ENCODE results near the gene PLXNB2.
A peak's percentile ranks its signal among the peaks of the same experiment; 100 is the strongest.

The PLXNB2 gene

GRCh38 chr22:50296658-50297490 lies 10.6 kb downstream of the PLXNB2 start:
- H3K4me1 ChIP-seq (ENCODE audit: control insufficient read depth, insufficient read depth, low read length), result peaks cover 23% of the 10 kb centered on the region
- H3K9me3 ChIP-seq (ENCODE audit: control insufficient read depth, insufficient read depth, low read length), result no peaks in the 10 kb centered on the region
- no peak overlapping the region for H3K27ac ChIP-seq (ENCODE audit: low read depth, low read length)
- no peaks in the 10 kb centered on the region for H3K27me3 ChIP-seq (ENCODE audit: control insufficient read depth, insufficient read depth, low read length)
- H3K36me3 ChIP-seq (ENCODE audit: control insufficient read depth, insufficient read depth, low read length), result no peaks in the 10 kb centered on the region
- H3K4me3 ChIP-seq (ENCODE audit: low read depth, low read length), result no peak overlapping the region
- no peak overlapping the region for H3K9ac ChIP-seq (ENCODE audit: low read depth, low read length)

GRCh38 chr22:50294319-50294656 lies 13.2 kb downstream of the PLXNB2 start:
- H3K4me1 ChIP-seq (ENCODE audit: control insufficient read depth, insufficient read depth, low read length), result peaks cover 21% of the 10 kb centered on the region
- H3K27me3 ChIP-seq (ENCODE audit: control insufficient read depth, insufficient read depth, low read length), result no peaks in the 10 kb centered on the region
- H3K4me3 ChIP-seq (ENCODE audit: low read depth, low read length), result no peak overlapping the region
- H3K9ac ChIP-seq (ENCODE audit: low read depth, low read length), result no peak overlapping the region
- H3K36me3 ChIP-seq (ENCODE audit: control insufficient read depth, insufficient read depth, low read length), result peaks cover 19% of the 10 kb centered on the region
- no peaks in the 10 kb centered on the region for H3K9me3 ChIP-seq (ENCODE audit: control insufficient read depth, insufficient read depth, low read length)
- peak overlapping the region; percentile 89 for H3K27ac ChIP-seq (ENCODE audit: low read depth, low read length)

GRCh38 chr22:50293441-50294318 lies 13.8 kb downstream of the PLXNB2 start:
- 0 out of 2 replicates have a peak overlapping the region, but pooled peaks have one; percentile 1 for H3K4me3 ChIP-seq (ENCODE audit: low read depth, low read length)
- peak overlapping the region; percentile 89 for H3K27ac ChIP-seq (ENCODE audit: low read depth, low read length)
- H3K9me3 ChIP-seq (ENCODE audit: control insufficient read depth, insufficient read depth, low read length), result no peaks in the 10 kb centered on the region
- peak overlapping the region; percentile 45; the same call in 1 of the 2 replicates for H3K9ac ChIP-seq (ENCODE audit: low read depth, low read length)
- H3K36me3 ChIP-seq (ENCODE audit: control insufficient read depth, insufficient read depth, low read length), result peaks cover 25% of the 10 kb centered on the region
- no peaks in the 10 kb centered on the region for H3K27me3 ChIP-seq (ENCODE audit: control insufficient read depth, insufficient read depth, low read length)
- peaks cover 18% of the 10 kb centered on the region for H3K4me1 ChIP-seq (ENCODE audit: control insufficient read depth, insufficient read depth, low read length)

- Histone ChIP-seq H3K4me3 (ENCODE audit: low read depth, low read length) (0 out of 2 replicates have a peak overlapping the region, but pooled peaks have one; percentile 1), H3K9ac (ENCODE audit: low read depth, low read length) (no peak overlapping the region), H3K27ac (ENCODE audit: low read depth, low read length) (peak overlapping the region; percentile 81), H3K9me3 (ENCODE audit: control insufficient read depth, insufficient read depth, low read length) (no peaks in the 10 kb centered on the region), H3K4me1 (ENCODE audit: control insufficient read depth, insufficient read depth, low read length) (peaks cover 18% of the 10 kb centered on the region), H3K27me3 (ENCODE audit: control insufficient read depth, insufficient read depth, low read length) (no peaks in the 10 kb centered on the region), H3K36me3 (ENCODE audit: control insufficient read depth, insufficient read depth, low read length) (peaks cover 33% of the 10 kb centered on the region)
These were observed 14.6 kb downstream of the PLXNB2 start for GRCh38 chr22:50292643-50293440.

- Histone ChIP-seq H3K9me3 (ENCODE audit: control insufficient read depth, insufficient read depth, low read length) (no peaks in the 10 kb centered on the region), H3K27ac (ENCODE audit: low read depth, low read length) (no peak overlapping the region), H3K36me3 (ENCODE audit: control insufficient read depth, insufficient read depth, low read length) (peaks cover 53% of the 10 kb centered on the region), H3K4me3 (ENCODE audit: low read depth, low read length) (no peak overlapping the region), H3K4me1 (ENCODE audit: control insufficient read depth, insufficient read depth, low read length) (peaks cover 18% of the 10 kb centered on the region), H3K27me3 (ENCODE audit: control insufficient read depth, insufficient read depth, low read length) (no peaks in the 10 kb centered on the region), H3K9ac (ENCODE audit: low read depth, low read length) (no peak overlapping the region)
These were observed 17.4 kb downstream of the PLXNB2 start for GRCh38 chr22:50289942-50290630.

GRCh38 chr22:50289151-50289941 lies 18.1 kb downstream of the PLXNB2 start:
- Histone ChIP-seq H3K36me3 (ENCODE audit: control insufficient read depth, insufficient read depth, low read length) (peaks cover 57% of the 10 kb centered on the region), H3K9me3 (ENCODE audit: control insufficient read depth, insufficient read depth, low read length) (no peaks in the 10 kb centered on the region), H3K4me3 (ENCODE audit: low read depth, low read length) (no peak overlapping the region), H3K4me1 (ENCODE audit: control insufficient read depth, insufficient read depth, low read length) (peaks cover 16% of the 10 kb centered on the region), H3K27me3 (ENCODE audit: control insufficient read depth, insufficient read depth, low read length) (no peaks in the 10 kb centered on the region), H3K9ac (ENCODE audit: low read depth, low read length) (no peak overlapping the region), H3K27ac (ENCODE audit: low read depth, low read length) (no peak overlapping the region)

GRCh38 chr22:50287731-50288130 lies 19.7 kb downstream of the PLXNB2 start:
- H3K27me3 ChIP-seq (ENCODE audit: control insufficient read depth, insufficient read depth, low read length), result no peaks in the 10 kb centered on the region
- no peak overlapping the region for H3K9ac ChIP-seq (ENCODE audit: low read depth, low read length)
- no peak overlapping the region for H3K27ac ChIP-seq (ENCODE audit: low read depth, low read length)
- H3K36me3 ChIP-seq (ENCODE audit: control insufficient read depth, insufficient read depth, low read length), result peaks cover 68% of the 10 kb centered on the region
- no peaks in the 10 kb centered on the region for H3K9me3 ChIP-seq (ENCODE audit: control insufficient read depth, insufficient read depth, low read length)
- no peak overlapping the region for H3K4me3 ChIP-seq (ENCODE audit: low read depth, low read length)
- H3K4me1 ChIP-seq (ENCODE audit: control insufficient read depth, insufficient read depth, low read length), result peaks cover 3% of the 10 kb centered on the region

GRCh38 chr22:50286701-50287318 lies 20.6 kb downstream of the PLXNB2 start:
- H3K27me3 ChIP-seq (ENCODE audit: control insufficient read depth, insufficient read depth, low read length), result no peaks in the 10 kb centered on the region
- peaks cover 77% of the 10 kb centered on the region for H3K36me3 ChIP-seq (ENCODE audit: control insufficient read depth, insufficient read depth, low read length)
- H3K9ac ChIP-seq (ENCODE audit: low read depth, low read length), result no peak overlapping the region
- H3K9me3 ChIP-seq (ENCODE audit: control insufficient read depth, insufficient read depth, low read length), result no peaks in the 10 kb centered on the region
- H3K4me1 ChIP-seq (ENCODE audit: control insufficient read depth, insufficient read depth, low read length), result no peaks in the 10 kb centered on the region
- no peak overlapping the region for H3K27ac ChIP-seq (ENCODE audit: low read depth, low read length)
- no peak overlapping the region for H3K4me3 ChIP-seq (ENCODE audit: low read depth, low read length)

GRCh38 chr22:50286275-50286674 lies 21.2 kb downstream of the PLXNB2 start:
- Histone ChIP-seq H3K4me1 (ENCODE audit: control insufficient read depth, insufficient read depth, low read length) (no peaks in the 10 kb centered on the region), H3K36me3 (ENCODE audit: control insufficient read depth, insufficient read depth, low read length) (peaks cover 78% of the 10 kb centered on the region), H3K4me3 (ENCODE audit: low read depth, low read length) (no peak overlapping the region), H3K27ac (ENCODE audit: low read depth, low read length) (no peak overlapping the region), H3K9me3 (ENCODE audit: control insufficient read depth, insufficient read depth, low read length) (no peaks in the 10 kb centered on the region), H3K27me3 (ENCODE audit: control insufficient read depth, insufficient read depth, low read length) (no peaks in the 10 kb centered on the region), H3K9ac (ENCODE audit: low read depth, low read length) (no peak overlapping the region)

All from HUES48 (cell line).